Activated gamma-delta T cell treated with Interleukin-2 at 50 U/mL for 16 hours (primary cell): ENCODE results near the gene ANGEL2.
A peak's percentile ranks its signal among the peaks of the same experiment; 100 is the strongest.

ENCODE experiments used
- DNase-seq: peaks from one replicate; pipeline ENCODE4 v3.0.0-alpha.2; 2020

ANGEL2 gene

DNA sequence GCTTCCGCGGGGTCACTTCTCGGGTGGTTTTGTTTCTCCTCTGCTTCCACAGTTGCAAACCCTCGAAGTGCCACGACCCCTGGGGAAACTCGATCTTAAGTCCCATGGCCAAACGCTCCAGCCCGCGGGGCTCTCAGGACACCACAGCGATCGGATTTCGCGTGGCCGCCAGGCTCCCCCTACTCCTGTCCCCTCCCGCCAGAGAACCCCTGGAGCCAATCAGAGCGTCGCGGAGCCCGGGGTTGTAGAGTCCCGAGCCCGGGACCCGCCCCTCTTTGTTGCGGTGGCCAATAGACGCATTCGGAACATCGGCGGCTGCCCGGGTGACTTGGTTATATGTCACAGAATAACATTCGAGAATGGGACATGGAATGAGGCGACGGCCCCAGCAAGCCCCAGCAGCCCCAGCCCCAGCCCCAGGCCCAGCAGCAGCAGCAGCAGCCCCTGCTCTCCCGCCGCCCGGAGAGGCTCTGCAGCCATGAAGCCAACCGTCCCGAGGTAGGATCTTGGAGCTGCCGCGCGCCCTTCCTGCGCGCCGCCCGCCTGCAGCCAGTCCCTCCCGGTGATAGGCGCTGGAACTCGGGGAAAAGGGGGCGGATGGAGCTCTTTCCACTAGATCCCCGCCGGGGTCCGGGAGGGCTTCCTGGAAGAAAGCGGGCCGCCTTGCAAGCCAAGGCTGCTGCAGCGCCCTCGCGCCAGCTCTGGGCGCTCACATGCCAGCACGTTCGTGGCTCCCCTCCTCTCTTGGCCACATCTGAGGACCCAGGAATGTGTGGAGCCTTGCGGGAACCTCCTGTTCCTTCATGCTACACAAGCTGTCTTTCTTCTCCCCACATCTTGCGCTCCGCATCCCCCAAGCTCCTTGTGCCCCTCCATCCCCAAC, 65.2 kb downstream of the ANGEL2 start, which contains the start of gene VASH2:
VASH2 (plus strand) TSS at position 299 of the 883 bp plus-strand sequence. CDS start 1,002 bp downstream, outside the sequence.
- DNase-seq: peak; percentile 22

- DNase-seq: no peak
These were observed 65.9 kb downstream of the ANGEL2 start for GRCh38 chr1:212949771-212950170.

GRCh38 chr1:212946872-212947271, 68.8 kb downstream of the ANGEL2 start:
- DNase-seq: no peak

- no peak for DNase-seq
These were observed 70.1 kb downstream of the ANGEL2 start for GRCh38 chr1:212945463-212946160.

DNA sequence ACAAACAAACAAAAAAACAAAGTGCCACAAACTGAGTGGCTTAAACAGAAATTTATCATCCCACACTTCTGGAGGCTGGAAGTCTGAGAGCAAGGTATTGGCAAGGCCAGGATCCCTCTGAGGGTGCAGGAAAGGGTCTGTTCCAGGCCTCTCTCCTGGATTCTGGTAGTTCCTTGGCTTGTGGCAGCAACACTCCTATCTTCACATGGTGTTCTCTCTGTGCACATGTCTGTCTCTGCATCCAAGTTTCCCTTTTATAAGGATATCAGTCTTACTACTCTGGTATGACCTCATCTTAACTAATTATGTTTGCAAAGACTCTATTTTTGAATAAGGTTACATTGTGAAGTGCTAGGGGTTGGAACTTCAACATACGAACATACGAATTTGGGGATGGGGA, 70.6 kb downstream of the ANGEL2 start:
- DNase-seq: no peak

DNA sequence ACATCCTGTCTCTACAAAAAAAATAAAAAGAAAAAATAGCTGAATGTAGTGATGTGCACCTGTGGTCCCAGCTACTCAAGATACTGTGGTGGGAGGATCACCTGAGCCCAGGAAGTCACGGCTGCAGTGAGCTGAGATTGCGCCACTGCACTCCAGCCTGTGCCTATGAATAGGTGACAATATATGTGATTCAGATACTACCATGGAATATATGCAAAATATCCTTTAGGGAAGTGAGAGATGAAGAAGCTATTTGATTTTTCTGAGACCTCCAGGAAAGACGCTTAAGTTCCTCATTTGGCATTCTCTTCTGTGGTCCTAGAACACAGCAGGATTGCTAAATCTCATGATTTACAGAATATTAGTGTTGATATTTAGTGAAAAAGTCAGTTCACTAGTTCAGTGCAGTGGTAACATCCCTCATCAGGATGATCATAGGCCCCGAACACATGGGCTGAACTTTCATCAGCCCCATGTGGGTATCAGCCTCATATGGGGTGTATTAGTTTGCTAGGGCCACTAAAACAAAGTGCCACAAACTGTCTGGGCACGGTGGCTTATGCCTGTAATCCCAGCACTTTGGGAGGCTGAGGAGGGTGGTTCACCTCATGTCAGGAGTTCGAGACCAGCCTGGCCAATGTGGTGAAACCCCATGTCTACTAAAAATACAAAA, 71.3 kb downstream of the ANGEL2 start:
- no peak for DNase-seq

DNA sequence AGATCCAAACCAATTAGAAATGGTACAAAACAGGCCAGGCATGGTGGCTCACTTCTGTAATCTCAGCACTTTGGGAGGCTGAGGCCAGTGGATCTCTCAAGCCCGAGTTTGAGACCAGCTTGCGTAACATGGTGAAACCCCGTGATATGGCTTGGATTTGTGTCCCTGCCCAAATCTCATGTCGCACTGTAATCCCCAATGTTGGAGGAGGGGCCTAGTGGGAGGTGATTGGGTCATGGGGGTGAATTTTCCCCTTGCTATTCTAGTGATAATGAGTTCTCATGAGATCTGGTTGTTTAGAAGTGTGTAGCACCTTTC, 72.3 kb downstream of the ANGEL2 start:
- DNase-seq: no peak

DNA sequence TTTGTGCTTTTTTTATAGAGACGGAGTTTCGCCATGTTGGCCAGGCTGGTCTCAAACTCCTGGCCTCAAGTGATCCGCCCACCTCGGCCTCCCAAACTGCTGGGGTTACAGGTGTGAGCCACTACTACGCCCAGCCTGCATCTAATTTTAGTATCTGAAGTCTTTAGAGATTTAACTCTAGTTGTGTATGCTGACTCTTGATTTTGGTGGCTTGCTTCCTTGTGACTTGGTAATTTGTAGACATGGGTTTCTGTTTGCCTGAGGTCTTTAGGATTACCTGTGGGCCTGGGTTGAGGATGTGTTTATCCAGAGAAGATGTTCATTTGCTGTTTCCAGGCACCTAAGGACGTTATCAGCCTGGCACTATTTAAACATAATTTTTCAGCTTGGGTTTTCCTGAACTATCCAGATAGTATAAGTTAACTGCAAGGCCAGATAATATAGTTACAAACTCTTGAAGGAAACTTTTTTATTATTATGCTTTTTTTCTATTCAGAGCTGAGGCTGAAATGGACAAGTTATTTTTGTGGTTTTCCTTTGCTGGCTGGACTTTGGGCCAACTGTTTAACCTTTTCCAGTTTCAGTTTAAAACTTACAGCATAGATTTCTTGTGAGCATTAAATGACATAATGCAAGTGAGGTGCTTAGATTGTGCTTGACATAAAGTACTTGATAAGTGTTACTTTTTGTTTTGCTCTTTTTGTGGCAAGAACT, 72.8 kb downstream of the ANGEL2 start:
- DNase-seq: no peak
